Measurements from ENCODE around the gene SPINDOC. TPM values are rescaled to one million over a fixed set of nuclear protein-coding genes. Genes with fewer than 3 reads are reported as not detected.

The SPINDOC gene
- total and polyA plus RNA-seq, 9 donors = 5.4 to 22.7 (median 15.8) TPM

- no peaks in the 10 kb centered on the region for H3K27me3 ChIP-seq
- TF ChIP-seq CTCF (IDR thresholded peaks at IDR 0.05) = no peak
- TF ChIP-seq POLR2A (IDR thresholded peaks at IDR 0.05) = no peak
- no peak for TF ChIP-seq EP300 (IDR thresholded peaks at IDR 0.05)
- H3K36me3 ChIP-seq = no peaks in the 10 kb centered on the region
- no peak for DNase-seq
- no peaks in the 10 kb centered on the region for H3K9me3 ChIP-seq
- intact Hi-C loops (cut with DNase I) = no loop called here
- 84 to 87% (median 86%) methylated on average over 11 of the region's 11 CpGs for WGBS, 3 donors
- no peaks in the 10 kb centered on the region for H3K4me1 ChIP-seq (ENCODE audit: insufficient read depth)
- no peak overlapping the region for H3K27ac ChIP-seq
- H3K4me3 ChIP-seq = no peak overlapping the region
These were observed 18.2 kb upstream of the SPINDOC start for GRCh38 chr11:63795066-63795465.

GRCh38 chr11:63800921-63801320 lies 12.3 kb upstream of the SPINDOC start:
- no peak overlapping the region for H3K4me3 ChIP-seq
- no peaks in the 10 kb centered on the region for H3K27me3 ChIP-seq
- no peaks in the 10 kb centered on the region for H3K9me3 ChIP-seq
- no peak for DNase-seq
- no peak for TF ChIP-seq CTCF (IDR thresholded peaks at IDR 0.05)
- TF ChIP-seq EP300 (IDR thresholded peaks at IDR 0.05) = no peak
- no peak for TF ChIP-seq POLR2A (IDR thresholded peaks at IDR 0.05)
- H3K4me1 ChIP-seq (ENCODE audit: insufficient read depth) = peaks cover under 1% of the 10 kb centered on the region
- no peak overlapping the region for H3K27ac ChIP-seq
- intact Hi-C loops (cut with DNase I) = no loop called here
- WGBS, 3 donors = 89 to 90% (median 90%) methylated on average over 5 of the region's 5 CpGs
- no peaks in the 10 kb centered on the region for H3K36me3 ChIP-seq

GRCh38 chr11:63802637-63803414 lies 10.4 kb upstream of the SPINDOC start:
- WGBS, 3 donors = 82 to 86% (median 85%) methylated on average over 10 of the region's 10 CpGs

GRCh38 chr11:63804259-63804658 lies 9.0 kb upstream of the SPINDOC start:
- H3K27me3 ChIP-seq = no peaks in the 10 kb centered on the region
- 69 to 74% (median 73%) methylated on average over 6 of the region's 6 CpGs for WGBS, 3 donors
- intact Hi-C loops (cut with DNase I) = no loop called here
- DNase-seq = no peak
- no peaks in the 10 kb centered on the region for H3K9me3 ChIP-seq
- TF ChIP-seq CTCF (IDR thresholded peaks at IDR 0.05) (no peak), EP300 (IDR thresholded peaks at IDR 0.05) (no peak), POLR2A (IDR thresholded peaks at IDR 0.05) (no peak)
- H3K27ac ChIP-seq = no peak overlapping the region
- H3K4me3 ChIP-seq = no peak overlapping the region
- H3K4me1 ChIP-seq (ENCODE audit: insufficient read depth) = peaks cover 2% of the 10 kb centered on the region
- H3K36me3 ChIP-seq = no peaks in the 10 kb centered on the region

More at GRCh38 chr11:63802637-63803414, 10.4 kb upstream of the SPINDOC start:
- Histone ChIP-seq H3K27me3 (no peaks in the 10 kb centered on the region), H3K27ac (no peak overlapping the region), H3K4me3 (no peak overlapping the region), H3K9me3 (no peaks in the 10 kb centered on the region), H3K36me3 (no peaks in the 10 kb centered on the region), H3K4me1 (ENCODE audit: insufficient read depth) (peaks cover 2% of the 10 kb centered on the region)
- DNase-seq = no peak
- intact Hi-C loops (cut with DNase I) = no loop called here
- TF ChIP-seq EP300 (IDR thresholded peaks at IDR 0.05) = no peak
- TF ChIP-seq POLR2A (IDR thresholded peaks at IDR 0.05) = no peak
- no peak for TF ChIP-seq CTCF (IDR thresholded peaks at IDR 0.05)
